Panc1 (cell line): Measurements from ENCODE around the gene SPATA3. TPM values are rescaled to one million over a fixed set of nuclear protein-coding genes. Genes with fewer than 3 reads are reported as not detected.
A peak's percentile ranks its signal among the peaks of the same experiment; 100 is the strongest.

Experiments
- ATAC-seq: fragments of 200-7000 bp; cut with Tn5 transposase; 2 replicates; pipeline ENCODE4 v1.9.1; 2020; ENCODE audit warnings: mild to moderate bottlenecking, moderate library complexity
- BruUV-seq: library from RNA; stranded (reverse); fragments of 400-500 nt; replicated peaks from 2 replicates; lab custom pipeline; 2021; lab: Mats Ljungman, UMichigan
- CTCF ChIA-PET: fragments of 300-600 bp; sonication (Branson Sonifier 250); formaldehyde crosslinking; loops from one replicate; lab custom pipeline; 2022; ENCODE audit warnings: antibody characterized with exemption; lab: Charles Lee
- POLR2A ChIA-PET: fragments of 300-600 bp; sonication (Branson Sonifier 250); formaldehyde crosslinking; loops from one replicate; lab custom pipeline; 2022; ENCODE audit warnings: antibody characterized with exemption; lab: Charles Lee
- DNase-seq: peaks from one replicate; pipeline ENCODE4 v3.0.0-alpha.2; 2010; ENCODE audit warnings: low read depth, low spot score
- H3K27ac ChIP-seq: 2 replicates; pipeline ENCODE4 v1.5.1; 2011; ENCODE audit warnings: mild to moderate bottlenecking, low read length, inconsistent platforms
- H3K27me3 ChIP-seq: fragments of 200-500 bp; sonication (Bioruptor generic); 2 replicates; pipeline ENCODE4 v1.6.0; 2014; ENCODE audit warnings: low read length, inconsistent platforms; ENCODE audit not compliant: control insufficient read depth, insufficient read depth
- H3K36me3 ChIP-seq: fragments of 200-500 bp; sonication (Bioruptor generic); 2 replicates; pipeline ENCODE4 v1.5.1; 2014; ENCODE audit warnings: inconsistent platforms, mild to moderate bottlenecking, low read length, moderate library complexity; ENCODE audit not compliant: control insufficient read depth, insufficient read depth
- H3K4me1 ChIP-seq: 2 replicates; pipeline ENCODE4 v1.5.1; 2011; ENCODE audit warnings: inconsistent platforms, mild to moderate bottlenecking, low read length, moderate library complexity; ENCODE audit not compliant: control insufficient read depth, insufficient read depth
- H3K4me3 ChIP-seq, 2 experiments: 2 replicates each; pipeline ENCODE4 v1.5.1; 2011 to 2012; ENCODE audit warnings: low read depth in 2 of 2, low read length in 2 of 2, mild to moderate bottlenecking in 2 of 2, inconsistent platforms in 1 of 2, moderate library complexity in 1 of 2
- H3K9me3 ChIP-seq: fragments of 200-500 bp; sonication (Bioruptor generic); 2 replicates; pipeline ENCODE4 v1.5.1; 2014; ENCODE audit warnings: low read depth, mild to moderate bottlenecking, inconsistent platforms, low read length, moderate library complexity; ENCODE audit not compliant: control insufficient read depth, insufficient read depth
- CTCF ChIP-seq: fragments of 450-650 bp; IDR thresholded peaks from 2 replicates; pipeline ENCODE4 v1.5.1; 2017; ENCODE audit warnings: mild to moderate bottlenecking
- POLR2AphosphoS5 ChIP-seq: IDR thresholded peaks from 2 replicates; pipeline ENCODE4 v1.6.1; 2012; ENCODE audit warnings: mild to moderate bottlenecking, low read depth, low read length, moderate library complexity
- REST ChIP-seq, 2 experiments: IDR thresholded peaks; 2 replicates each; pipeline ENCODE4 v1.6.1; 2011 to 2012; ENCODE audit warnings: low read depth in 2 of 2, control low read depth in 1 of 2, low read length in 1 of 2, mild to moderate bottlenecking in 1 of 2, moderate library complexity in 1 of 2; ENCODE audit not compliant: insufficient read depth in 1 of 2
- SIN3A ChIP-seq: IDR thresholded peaks from 2 replicates; pipeline ENCODE4 v1.6.1; 2012; ENCODE audit warnings: low read depth, mild to moderate bottlenecking, low read length, moderate library complexity, borderline replicate concordance; ENCODE audit not compliant: insufficient read depth
- TCF7L2 ChIP-seq: IDR thresholded peaks from 2 replicates; pipeline ENCODE4 v1.6.1; 2011; ENCODE audit warnings: mild to moderate bottlenecking, low read depth, low read length, inconsistent platforms
- in situ Hi-C: cut with HindIII; loops from 2 replicates; pipeline ENCODE4 v1.10.0; 2016; ENCODE audit warnings: low sequenced_read_pairs, low pct_unique_long_range_greater_than_20kb
- intact Hi-C: fragments of 100-400 bp; cut with micrococcal nuclease; formaldehyde crosslinking; loops from one replicate; pipeline ENCODE4 v1.10.0; 2022; ENCODE audit not compliant: unreplicated experiment
- total RNA-seq: library from RNA; stranded (reverse); gene quantifications from one replicate; pipeline ENCODE4 v1.2.1, GENCODE V29; 2021; ENCODE audit not compliant: unreplicated experiment

SPATA3 gene
- total RNA-seq, 1 experiment from 2014 or later, result not detected

GRCh38 chr2:231036578-231037106, 40.7 kb downstream of the SPATA3 start:
- no peak for TF ChIP-seq TCF7L2
- TF ChIP-seq CTCF, result no peak
- no peak for TF ChIP-seq SIN3A
- TF ChIP-seq REST (IDR thresholded peaks at IDR 0.05; ENCODE audit: insufficient read depth in 1 of 2, low read depth in 2 of 2, low read length in 1 of 2), result no peak
- TF ChIP-seq POLR2AphosphoS5, result no peak
- Histone ChIP-seq H3K4me1 (peaks cover 6% of the 10 kb centered on the region; the same call in 1 of the 2 replicates), H3K27ac (no peak overlapping the region), H3K4me3 (no peak overlapping the region), H3K27me3 (peaks cover 12% of the 10 kb centered on the region), H3K36me3 (no peaks in the 10 kb centered on the region), H3K9me3 (no peaks in the 10 kb centered on the region)
- POLR2A ChIA-PET, result interaction anchor here (0.5 kb wide), 1 partner anchor 386 kb away, joined by 3 read pairs; no protein-coding TSS in a partner anchor
- intact Hi-C loops, result no loop called here
- DNase-seq, result no peak
- no peak for ATAC-seq
- CTCF ChIA-PET, result no interaction called here
- in situ Hi-C loops, result no loop called here
- BruUV-seq, result no TSS peak

- no peak within 1 kb of the TSS for H3K27ac ChIP-seq
- DNase-seq, result no peak
- ChIA-PET POLR2A (interaction anchor here (0.5 kb wide), 1 partner anchor 386 kb away, joined by 3 read pairs; no protein-coding TSS in a partner anchor), CTCF (no interaction called here)
- intact Hi-C loops, result no loop called here
- H3K4me1 ChIP-seq, result peaks cover 6% of the 10 kb centered on the region; the same call in 1 of the 2 replicates
- TF ChIP-seq REST (IDR thresholded peaks at IDR 0.05; ENCODE audit: insufficient read depth in 1 of 2, low read depth in 2 of 2, low read length in 1 of 2), result no peak
- TF ChIP-seq POLR2AphosphoS5, result no peak
- TF ChIP-seq TCF7L2, result no peak
- no peak for TF ChIP-seq CTCF
- TF ChIP-seq SIN3A, result no peak
- ATAC-seq, result peak; percentile 76
- H3K9me3 ChIP-seq, result no peaks in the 10 kb centered on the region
- no TSS peak for BruUV-seq
- H3K4me3 ChIP-seq, result peak within 1 kb of the TSS; percentile 42 to 47
- H3K36me3 ChIP-seq, result no peaks in the 10 kb centered on the region
- in situ Hi-C loops, result no loop called here
- peaks cover 12% of the 10 kb centered on the region for H3K27me3 ChIP-seq
Measured at GRCh38 chr2:231037202-231037730, 41.3 kb downstream of the SPATA3 start, which contains the start of gene C2orf72. TSS of gene C2orf72 (plus strand) at chr2:231037523. CDS start at chr2:231037566, 43 bp downstream.
